Hematopoietic multipotent progenitor cell treated with erythropoietin and hydrocortisone succinate and interleukin-3 and kit ligand, for 4 days (in vitro differentiated cells): ENCODE measurements around the gene JMJD8.

Experiments used
- DNase-seq: peaks from one replicate; pipeline ENCODE4 v3.0.0-alpha.2; 2015

JMJD8 gene

GRCh38 chr16:674968-675883 lies 8.9 kb downstream of the JMJD8 start, which contains the start of gene RHBDL1:
Gene RHBDL1, plus strand, starts transcription at chr16:675671. Its CDS starts 120 bp downstream, at chr16:675791.
- peak; percentile 67 for DNase-seq

GRCh38 chr16:674214-674881 lies 9.8 kb downstream of the JMJD8 start:
- no peak for DNase-seq

- no peak for DNase-seq
Measured at GRCh38 chr16:673399-673991, 10.6 kb downstream of the JMJD8 start.

- no peak for DNase-seq
Measured at GRCh38 chr16:672851-673250, 11.3 kb downstream of the JMJD8 start.

GRCh38 chr16:672371-672770 lies 11.8 kb downstream of the JMJD8 start:
- no peak for DNase-seq

GRCh38 chr16:671353-672131 lies 12.6 kb downstream of the JMJD8 start:
- no peak for DNase-seq

GRCh38 chr16:670485-671352 lies 13.4 kb downstream of the JMJD8 start:
- no peak for DNase-seq

GRCh38 chr16:669666-670065 lies 14.5 kb downstream of the JMJD8 start:
- DNase-seq, result no peak

- DNase-seq, result peak; percentile 36
Measured at GRCh38 chr16:668519-669171, 15.5 kb downstream of the JMJD8 start.

- DNase-seq, result peak; percentile 98
Measured at GRCh38 chr16:667780-668518, 16.2 kb downstream of the JMJD8 start, which contains the start of gene RHOT2. Gene RHOT2, plus strand, starts transcription at chr16:668132. Its CDS starts 68 bp downstream, at chr16:668200.

- DNase-seq, result no peak
Measured at GRCh38 chr16:667113-667779, 16.9 kb downstream of the JMJD8 start.

- DNase-seq, result no peak
Measured at GRCh38 chr16:666572-666971, 17.6 kb downstream of the JMJD8 start.

- no peak for DNase-seq
Measured at GRCh38 chr16:662597-662996, 21.5 kb downstream of the JMJD8 start.

- no peak for DNase-seq
Measured at GRCh38 chr16:662095-662494, 22.0 kb downstream of the JMJD8 start.

GRCh38 chr16:661184-661821 lies 22.8 kb downstream of the JMJD8 start:
- no peak for DNase-seq

GRCh38 chr16:660459-661183 lies 23.5 kb downstream of the JMJD8 start:
- peak; percentile 96 for DNase-seq

GRCh38 chr16:660132-660458 lies 24.0 kb downstream of the JMJD8 start:
- no peak for DNase-seq

- DNase-seq, result no peak
Measured at GRCh38 chr16:659618-660017, 24.5 kb downstream of the JMJD8 start.
